Pericardium fibroblast (primary cell): ENCODE measurements around the gene TBCCD1. TPM values are rescaled to one million over a fixed set of nuclear protein-coding genes. Genes with fewer than 3 reads are reported as not detected.

Experiments
- total RNA-seq: library from RNA; depleted of rRNA; stranded (reverse); fragments of >200 nt; gene quantifications from 2 replicates; pipeline ENCODE4 v1.2.3, GENCODE V29; 2015

The TBCCD1 gene, protein sequence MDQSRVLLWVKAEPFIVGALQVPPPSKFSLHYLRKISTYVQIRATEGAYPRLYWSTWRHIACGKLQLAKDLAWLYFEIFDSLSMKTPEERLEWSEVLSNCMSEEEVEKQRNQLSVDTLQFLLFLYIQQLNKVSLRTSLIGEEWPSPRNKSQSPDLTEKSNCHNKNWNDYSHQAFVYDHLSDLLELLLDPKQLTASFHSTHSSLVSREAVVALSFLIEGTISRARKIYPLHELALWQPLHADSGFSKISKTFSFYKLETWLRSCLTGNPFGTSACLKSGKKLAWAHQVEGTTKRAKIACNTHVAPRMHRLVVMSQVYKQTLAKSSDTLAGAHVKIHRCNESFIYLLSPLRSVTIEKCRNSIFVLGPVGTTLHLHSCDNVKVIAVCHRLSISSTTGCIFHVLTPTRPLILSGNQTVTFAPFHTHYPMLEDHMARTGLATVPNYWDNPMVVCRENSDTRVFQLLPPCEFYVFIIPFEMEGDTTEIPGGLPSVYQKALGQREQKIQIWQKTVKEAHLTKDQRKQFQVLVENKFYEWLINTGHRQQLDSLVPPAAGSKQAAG
- 9.4 and 10.3 TPM in 2 replicates for total RNA-seq

DNA sequence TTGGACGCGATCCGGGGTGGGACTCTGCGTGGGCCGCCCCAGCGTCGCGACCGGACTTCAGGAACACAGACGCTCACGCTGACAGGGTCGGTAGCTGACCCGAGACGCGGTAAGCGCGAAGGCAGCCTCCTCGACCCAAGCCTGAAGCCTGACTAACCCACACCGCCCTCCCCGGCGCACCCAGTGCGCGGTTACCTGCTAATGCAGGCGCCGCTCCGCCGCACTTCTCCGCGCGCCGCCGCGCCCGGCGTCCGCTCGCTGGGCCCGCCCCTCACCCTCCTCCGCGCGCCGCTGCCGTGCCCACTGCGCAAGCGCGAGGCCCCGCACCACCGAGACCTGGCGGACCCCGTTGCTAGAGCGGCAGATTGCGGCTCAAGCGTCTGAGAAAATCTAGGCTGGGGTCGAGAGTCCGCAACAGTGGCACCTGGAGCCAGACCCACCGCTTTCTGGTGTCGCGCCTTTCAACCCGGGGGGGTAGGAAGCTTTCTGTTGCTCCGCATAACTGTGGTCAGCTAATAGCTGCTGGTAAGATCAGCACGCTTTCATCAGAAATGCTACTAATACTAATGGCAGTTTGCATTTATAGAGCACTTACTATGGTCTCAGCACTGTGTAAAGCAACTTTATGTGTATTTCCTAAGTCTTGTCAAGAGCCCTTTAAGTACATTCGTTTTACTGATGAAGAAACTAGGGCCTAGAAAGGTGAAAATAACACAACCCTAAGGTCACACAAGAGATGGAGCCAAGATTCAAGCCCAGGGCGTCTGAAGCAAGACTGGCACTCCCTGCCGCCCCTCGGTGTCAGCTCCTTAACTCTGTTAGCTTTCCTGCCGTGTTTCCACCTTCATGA, at the start of gene TBCCD1:
Gene TBCCD1 (minus strand): TSS at position 268 of the 850 bp plus-strand sequence. CDS start 3,010 bp downstream, outside the sequence.

DNA sequence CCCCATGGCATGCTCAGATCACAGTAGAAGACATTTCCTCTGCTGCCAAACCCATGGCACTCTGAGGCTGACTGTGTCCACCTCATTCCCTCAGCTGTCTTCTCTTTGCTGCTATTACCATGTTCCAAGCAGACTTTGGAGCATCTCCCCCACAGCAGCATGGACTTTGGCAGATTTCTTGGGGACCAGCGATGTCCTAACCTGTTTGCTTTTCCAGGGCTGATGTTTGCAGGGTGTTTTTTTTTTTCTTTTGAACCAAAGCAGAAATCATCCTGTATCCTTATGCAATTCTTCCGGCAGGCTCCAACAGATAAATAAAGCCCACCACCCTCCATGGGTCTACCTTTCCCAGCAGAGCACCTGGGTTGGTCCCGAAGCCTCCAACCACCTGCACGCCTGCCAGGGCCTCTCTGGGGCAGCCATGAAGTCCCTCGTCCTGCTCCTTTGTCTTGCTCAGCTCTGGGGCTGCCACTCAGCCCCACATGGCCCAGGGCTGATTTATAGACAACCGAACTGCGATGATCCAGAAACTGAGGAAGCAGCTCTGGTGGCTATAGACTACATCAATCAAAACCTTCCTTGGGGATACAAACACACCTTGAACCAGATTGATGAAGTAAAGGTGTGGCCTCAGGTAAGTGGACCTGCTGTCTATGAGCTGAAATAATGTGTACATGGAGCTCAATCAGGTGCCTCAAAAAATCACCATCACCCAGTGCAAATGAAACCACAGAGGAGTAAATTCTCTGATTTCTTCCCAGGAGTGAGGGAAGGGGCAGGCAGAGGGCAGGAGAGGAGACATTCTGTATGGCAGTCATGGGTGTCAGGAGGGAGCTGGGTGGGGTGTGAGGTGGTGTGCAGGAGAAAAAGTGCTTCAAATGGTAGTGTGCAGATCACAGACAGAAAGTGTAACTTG, 45.8 kb upstream of the TBCCD1 start, which contains the start of gene AHSG:
Gene AHSG (plus strand): TSS at position 340 of the 916 bp plus-strand sequence. CDS start 82 bp downstream, at position 422.

DNA sequence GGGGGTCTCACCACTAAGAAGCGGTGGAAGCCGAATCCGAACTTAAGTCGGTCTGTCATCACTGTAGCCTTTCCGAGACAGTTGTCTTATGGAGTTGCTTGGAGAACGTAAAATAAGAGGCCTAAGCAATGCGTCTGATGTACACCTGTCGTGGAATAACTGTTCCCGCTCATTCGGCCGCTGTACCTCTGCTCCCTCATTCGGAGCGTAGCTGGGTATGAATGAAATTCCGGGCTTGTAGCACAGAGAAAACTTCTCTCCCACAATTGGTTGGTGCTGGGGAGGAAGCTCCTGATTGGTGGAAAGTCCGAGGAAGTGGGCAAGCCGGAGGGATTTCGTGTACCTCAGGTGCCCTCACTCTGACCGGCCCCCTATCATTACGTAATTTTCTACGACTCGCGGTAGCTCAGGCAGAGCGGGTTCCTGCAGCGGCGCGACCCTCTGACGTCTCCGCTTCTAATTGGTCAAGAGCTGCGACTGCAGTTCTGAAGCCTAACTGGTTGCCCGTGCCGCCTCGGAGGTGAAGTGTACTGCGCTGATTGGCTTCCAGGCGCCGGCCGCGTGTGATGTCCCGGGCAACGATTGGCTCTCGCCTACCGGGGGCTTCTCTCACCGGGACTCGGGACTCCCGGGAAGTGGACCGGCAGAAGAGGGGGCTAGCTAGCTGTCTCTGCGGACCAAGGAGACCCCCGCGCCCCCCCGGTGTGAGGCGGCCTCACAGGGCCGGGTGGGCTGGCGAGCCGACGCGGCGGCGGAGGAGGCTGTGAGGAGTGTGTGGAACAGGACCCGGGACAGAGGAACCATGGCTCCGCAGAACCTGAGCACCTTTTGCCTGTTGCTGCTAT, 3.2 kb upstream of the TBCCD1 start, which contains the start of gene DNAJB11:
Gene DNAJB11 (plus strand): TSS at position 625 of the 845 bp plus-strand sequence. CDS start 178 bp downstream, at position 803.

DNA sequence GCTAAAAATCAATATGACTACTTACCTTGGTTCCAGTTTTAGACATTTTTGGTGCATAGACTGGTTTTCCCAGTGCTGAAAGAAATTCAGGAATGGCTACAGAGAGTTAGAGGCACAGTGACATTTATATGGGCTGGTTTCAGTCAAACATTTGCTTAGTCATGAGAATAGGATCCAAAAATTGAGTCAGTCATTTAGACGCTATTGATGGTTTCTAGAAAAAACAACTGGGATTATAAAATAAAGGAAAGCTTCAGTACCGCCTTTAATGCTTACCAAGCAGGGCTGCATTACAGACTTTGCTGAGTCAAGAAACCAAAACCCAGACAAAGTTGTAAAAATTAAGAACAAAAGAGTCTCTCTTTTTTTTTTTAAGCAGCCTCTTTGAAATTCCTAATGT, 22.9 kb downstream of the TBCCD1 start, which contains the start of gene CRYGS:
Gene CRYGS (minus strand): TSS at position 100 of the 400 bp plus-strand sequence. CDS start 54 bp downstream, at position 46.

Other genes with a start within 250 kb of the TBCCD1 start
- gene DGKG, start 205.1 kb downstream of the TBCCD1 start, total RNA-seq = not detected in 2 replicates
- gene CRYGS, start 23.0 kb downstream of the TBCCD1 start, total RNA-seq = 0.70 and 1.1 TPM in 2 replicates
- gene DNAJB11, start 3.4 kb upstream of the TBCCD1 start, total RNA-seq = 38.6 and 54.4 TPM in 2 replicates
- gene AHSG, start 45.7 kb upstream of the TBCCD1 start, total RNA-seq = not detected in 2 replicates
- gene FETUB, start 73.1 kb upstream of the TBCCD1 start, total RNA-seq = not detected in 2 replicates
- not detected in 2 replicates for gene HRG, start 98.7 kb upstream of the TBCCD1 start, total RNA-seq
- not detected in 2 replicates for gene KNG1, start 150.0 kb upstream of the TBCCD1 start, total RNA-seq
- 267 and 306 TPM in 2 replicates for gene EIF4A2, start 216.2 kb upstream of the TBCCD1 start, total RNA-seq
- 11.7 and 12.3 TPM in 2 replicates for gene RFC4, start 239.1 kb upstream of the TBCCD1 start, total RNA-seq